DND-41 (cell line): ENCODE results near the gene LPAR5.

Experiments used
- EZH2 ChIP-seq: IDR thresholded peaks from 3 replicates; pipeline ENCODE4 v1.6.1; 2012; ENCODE audit warnings: borderline replicate concordance, low read depth, mild to moderate bottlenecking, moderate library complexity, low read length, inconsistent platforms; ENCODE audit not compliant: severe bottlenecking
- TF ChIP-seq, protein P1 (sequence below): IDR thresholded peaks from 2 replicates; pipeline ENCODE4 v1.5.1; 2012; ENCODE audit warnings: borderline replicate concordance, low read length, moderate library complexity, mild to moderate bottlenecking; ENCODE audit not compliant: poor library complexity, severe bottlenecking; ENCODE audit errors: extremely low read depth

DNA sequence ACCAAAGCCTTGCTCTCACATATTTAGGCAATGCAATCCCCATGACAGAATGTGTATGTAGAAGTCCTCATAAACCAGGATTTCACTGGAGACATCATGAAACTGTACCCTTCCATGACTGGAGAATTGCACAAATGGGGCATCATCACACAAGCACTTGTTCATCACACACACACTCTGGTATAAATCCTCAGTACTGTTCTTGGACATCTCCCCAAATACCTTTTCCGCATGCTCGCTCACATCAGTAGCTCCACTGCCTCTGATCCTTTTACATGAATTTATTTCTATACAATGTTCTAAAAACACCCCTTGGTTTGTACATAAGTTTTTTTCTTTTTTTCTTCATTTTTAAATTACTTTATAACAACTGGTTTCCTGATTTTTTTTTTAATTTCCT lies 30.5 kb upstream of the LPAR5 start:
- TF ChIP-seq, protein P1, sequence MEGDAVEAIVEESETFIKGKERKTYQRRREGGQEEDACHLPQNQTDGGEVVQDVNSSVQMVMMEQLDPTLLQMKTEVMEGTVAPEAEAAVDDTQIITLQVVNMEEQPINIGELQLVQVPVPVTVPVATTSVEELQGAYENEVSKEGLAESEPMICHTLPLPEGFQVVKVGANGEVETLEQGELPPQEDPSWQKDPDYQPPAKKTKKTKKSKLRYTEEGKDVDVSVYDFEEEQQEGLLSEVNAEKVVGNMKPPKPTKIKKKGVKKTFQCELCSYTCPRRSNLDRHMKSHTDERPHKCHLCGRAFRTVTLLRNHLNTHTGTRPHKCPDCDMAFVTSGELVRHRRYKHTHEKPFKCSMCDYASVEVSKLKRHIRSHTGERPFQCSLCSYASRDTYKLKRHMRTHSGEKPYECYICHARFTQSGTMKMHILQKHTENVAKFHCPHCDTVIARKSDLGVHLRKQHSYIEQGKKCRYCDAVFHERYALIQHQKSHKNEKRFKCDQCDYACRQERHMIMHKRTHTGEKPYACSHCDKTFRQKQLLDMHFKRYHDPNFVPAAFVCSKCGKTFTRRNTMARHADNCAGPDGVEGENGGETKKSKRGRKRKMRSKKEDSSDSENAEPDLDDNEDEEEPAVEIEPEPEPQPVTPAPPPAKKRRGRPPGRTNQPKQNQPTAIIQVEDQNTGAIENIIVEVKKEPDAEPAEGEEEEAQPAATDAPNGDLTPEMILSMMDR = no peak
- no peak for TF ChIP-seq EZH2
